Fibroblast of lung (primary cell): ENCODE results near the gene TRPM3.

Source experiments
- CTCF ChIP-seq, 2 donors: IDR thresholded peaks in 1 of 2; conservative IDR thresholded peaks in 1 of 2; 1 replicate in 1 of 2; 2 replicates in 1 of 2; pipeline ENCODE4 v1.5.1; 2011 to 2012; ENCODE audit warnings: low read length in 2 of 2, control low read depth in 1 of 2, inconsistent platforms in 1 of 2, low read depth in 1 of 2, mild to moderate bottlenecking in 1 of 2
- EZH2 ChIP-seq: IDR thresholded peaks from 2 replicates; pipeline ENCODE4 v1.5.1; 2012; ENCODE audit warnings: low read length, control low read depth, mild to moderate bottlenecking; ENCODE audit errors: missing control alignments

GRCh38 chr9:70561786-70562395, 559.5 kb downstream of the TRPM3 start:
- TF ChIP-seq EZH2 (no peak), CTCF (conservative IDR thresholded peaks at IDR 0.05 in 1 of 2, IDR thresholded peaks at IDR 0.05 in 1 of 2; ENCODE audit: low read depth in 1 of 2, low read length in 2 of 2) (no peak)
